ENCODE results near the gene TMEM151B. TPM values are rescaled to one million over a fixed set of nuclear protein-coding genes. Genes with fewer than 3 reads are reported as not detected.

TMEM151B gene
- total and polyA plus RNA-seq, 10 of the 15 experiments (the other 5 are each of a cell fraction or from before 2014, with no cell fraction given): 0.01 to 0.19 (median 0.05) TPM; not detected in 6

GRCh38 chr6:44291841-44292240, 21.6 kb downstream of the TMEM151B start (continued):
- TF ChIP-seq ZBTB40 (IDR thresholded peaks at IDR 0.05; ENCODE audit: borderline replicate concordance): no peak

- H4K20me1 ChIP-seq (ENCODE audit: control insufficient read depth, insufficient read depth): no peaks in the 10 kb centered on the region
- POLR2A ChIA-PET: no interaction called here
- DNase-seq (ENCODE audit: low read depth, low spot score): no peak
Measured at GRCh38 chr6:44292661-44293365, 22.6 kb downstream of the TMEM151B start.

More at GRCh38 chr6:44292661-44293365, 22.6 kb downstream of the TMEM151B start:
- Histone ChIP-seq H3K27ac (ENCODE audit: control insufficient read depth, insufficient read depth) (no peak overlapping the region), H3K27me3 (replicated peaks in 1 of 2; ENCODE audit: control insufficient read depth in 2 of 2, insufficient read depth in 2 of 2, low read length in 1 of 2) (peaks cover 7 to 14% of the 10 kb centered on the region in 2 experiments), H3K4me2 (ENCODE audit: control insufficient read depth, insufficient read depth) (no peak overlapping the region), H3K79me2 (ENCODE audit: control insufficient read depth, insufficient read depth, low read length) (no peaks in the 10 kb centered on the region), H3K9ac (ENCODE audit: control insufficient read depth, insufficient read depth, low read length) (no peak overlapping the region), H3K4me3 (no peak overlapping the region), H3K36me3 (ENCODE audit: control insufficient read depth in 2 of 2, insufficient read depth in 2 of 2, low read length in 1 of 2) (no peaks in the 10 kb centered on the region), H2AFZ (ENCODE audit: control insufficient read depth, low read depth, low read length) (no peak overlapping the region), H3K9me3 (replicated peaks; ENCODE audit: control insufficient read depth, insufficient read depth, low read length) (no peaks in the 10 kb centered on the region), H3K4me1 (ENCODE audit: control insufficient read depth, insufficient read depth, low read length) (no peaks in the 10 kb centered on the region)
- SMC1A ChIA-PET (ENCODE audit: uncharacterized antibody, unreplicated experiment): no interaction called here
- intact Hi-C loops (cut with micrococcal nuclease; ENCODE audit: unreplicated experiment): no loop called here
- no peak for ATAC-seq
- in situ Hi-C loops (cut with MboI): no loop called here
- WGBS (ENCODE audit: insufficient coverage, insufficient replicate concordance, low lambda C conversion rate, missing lambda C conversion rate): 37% methylated on average over 4 of the region's 4 CpGs
- CTCF ChIA-PET: interaction anchor here (0.6 to 1.4 kb wide), 3 partner anchors 25 to 120 kb away, joined by 3 to 6 read pairs (median 3); no protein-coding TSS in a partner anchor
- no TSS peak for BruUV-seq (replicated peaks)
- TF ChIP-seq RB1 (IDR thresholded peaks at IDR 0.05; ENCODE audit: borderline replicate concordance) (no peak), PKNOX1 (IDR thresholded peaks at IDR 0.05) (no peak), SMC3 (IDR thresholded peaks at IDR 0.05; ENCODE audit: borderline replicate concordance, low read length) (no peak), POLR2AphosphoS2 (IDR thresholded peaks at IDR 0.05; ENCODE audit: low read depth, low read length) (no peak), EGR1 (IDR thresholded peaks at IDR 0.05; ENCODE audit: borderline replicate concordance in 1 of 2, low read depth in 2 of 2, low read length in 2 of 2) (no peak), MAX (IDR thresholded peaks at IDR 0.05; ENCODE audit: low read depth, low read length) (no peak), CREB1 (IDR thresholded peaks at IDR 0.05; ENCODE audit: low read depth) (no peak), SMAD1 (IDR thresholded peaks at IDR 0.05; ENCODE audit: low read depth, partially characterized antibody) (no peak)
- RAD21 ChIA-PET (ENCODE audit: unreplicated experiment): no interaction called here
- FAIRE-seq: no peak

All from GM12878 (cell line).